Measurements from ENCODE around the gene TNFAIP6.
"Not testable (repeated sequence)": the region's sequence is repeated elsewhere in the genome, so short reads cannot be mapped to it uniquely, and the experiment has no call there.

The TNFAIP6 gene, protein sequence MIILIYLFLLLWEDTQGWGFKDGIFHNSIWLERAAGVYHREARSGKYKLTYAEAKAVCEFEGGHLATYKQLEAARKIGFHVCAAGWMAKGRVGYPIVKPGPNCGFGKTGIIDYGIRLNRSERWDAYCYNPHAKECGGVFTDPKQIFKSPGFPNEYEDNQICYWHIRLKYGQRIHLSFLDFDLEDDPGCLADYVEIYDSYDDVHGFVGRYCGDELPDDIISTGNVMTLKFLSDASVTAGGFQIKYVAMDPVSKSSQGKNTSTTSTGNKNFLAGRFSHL

GRCh38 chr2:151357359-151357758, at the start of gene TNFAIP6:
Gene TNFAIP6, plus strand, starts transcription at chr2:151357592. Its CDS starts 75 bp downstream, at chr2:151357667.
- no peak for DNase-seq (ENCODE audit: low read depth)

DNA sequence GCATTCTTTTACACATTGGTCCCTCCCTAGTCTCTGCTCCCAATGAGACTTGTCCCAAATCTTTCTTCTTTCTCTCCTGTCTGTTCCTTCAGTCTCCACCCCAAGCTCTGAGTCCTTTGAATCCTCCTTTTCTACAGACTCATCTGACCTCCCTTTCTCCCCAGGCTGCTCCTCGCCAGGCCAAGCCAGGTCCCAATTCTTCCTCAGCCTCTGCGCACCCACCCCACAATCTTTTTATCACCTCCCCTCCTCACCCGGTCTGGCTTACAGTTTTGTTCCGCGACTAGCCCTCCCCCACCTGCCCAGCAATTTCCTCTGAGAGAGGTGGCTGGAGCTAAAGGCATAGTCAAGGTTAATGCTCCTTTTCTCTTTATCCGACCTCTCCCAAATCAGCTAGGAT, 47.1 kb upstream of the TNFAIP6 start:
- not testable (repeated sequence) for DNase-seq (ENCODE audit: low read depth)

GRCh38 chr2:151312440-151312839, 45.0 kb upstream of the TNFAIP6 start:
- not testable (repeated sequence) for DNase-seq (ENCODE audit: low read depth)

- no peak for DNase-seq (ENCODE audit: low read depth)
Observed at GRCh38 chr2:151315381-151315903, 42.0 kb upstream of the TNFAIP6 start.

- no peak for DNase-seq (ENCODE audit: low read depth)
Observed at GRCh38 chr2:151325581-151326095, 31.8 kb upstream of the TNFAIP6 start.

DNA sequence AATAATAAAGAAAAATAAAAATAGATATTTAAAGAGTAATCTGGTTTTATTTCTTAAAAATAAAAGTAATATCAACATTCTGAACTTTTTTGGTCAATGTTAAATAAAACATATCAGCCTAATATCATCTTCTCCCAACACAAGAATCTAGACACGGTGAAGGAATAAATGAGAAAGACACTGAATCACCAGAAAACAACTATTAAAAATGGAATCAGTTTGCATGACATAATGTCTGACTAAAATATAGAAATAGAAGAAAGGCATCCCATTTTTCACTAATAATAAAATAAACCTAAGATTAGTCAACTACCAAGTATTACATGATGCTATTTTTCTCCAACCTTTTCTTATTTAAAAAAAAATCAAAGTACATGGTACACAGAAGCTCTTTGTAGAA, 30.8 kb upstream of the TNFAIP6 start:
- no peak for DNase-seq (ENCODE audit: low read depth)

- DNase-seq (ENCODE audit: low read depth), result no peak
Observed at GRCh38 chr2:151329998-151330397, 27.4 kb upstream of the TNFAIP6 start.

- no peak for DNase-seq (ENCODE audit: low read depth)
Observed at GRCh38 chr2:151333083-151333482, 24.3 kb upstream of the TNFAIP6 start.

GRCh38 chr2:151334082-151334815, 23.1 kb upstream of the TNFAIP6 start:
- no peak for DNase-seq (ENCODE audit: low read depth)

GRCh38 chr2:151336863-151337371, 20.5 kb upstream of the TNFAIP6 start:
- DNase-seq (ENCODE audit: low read depth), result no peak

- DNase-seq (ENCODE audit: low read depth), result no peak
Observed at GRCh38 chr2:151337643-151338042, 19.7 kb upstream of the TNFAIP6 start.

DNA sequence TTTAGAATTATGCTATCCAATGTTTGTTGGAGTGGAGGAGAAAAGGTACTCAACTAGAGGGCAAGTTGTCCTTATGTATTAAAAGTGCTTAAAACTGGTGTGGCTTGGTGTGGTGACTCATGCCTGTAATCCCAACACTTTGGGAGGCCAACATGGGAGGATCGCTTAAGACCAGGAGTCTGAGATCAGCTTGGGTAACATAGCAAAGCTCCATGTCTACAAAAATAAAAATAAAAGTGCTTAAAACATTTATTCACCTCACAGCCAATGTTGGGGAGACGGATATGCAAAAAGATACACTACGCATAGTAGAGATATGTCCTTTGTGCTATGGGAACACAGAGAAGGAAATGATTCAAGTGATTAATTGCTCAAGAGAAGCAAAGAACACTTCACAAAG, 19.3 kb upstream of the TNFAIP6 start:
- no peak for DNase-seq (ENCODE audit: low read depth)

DNA sequence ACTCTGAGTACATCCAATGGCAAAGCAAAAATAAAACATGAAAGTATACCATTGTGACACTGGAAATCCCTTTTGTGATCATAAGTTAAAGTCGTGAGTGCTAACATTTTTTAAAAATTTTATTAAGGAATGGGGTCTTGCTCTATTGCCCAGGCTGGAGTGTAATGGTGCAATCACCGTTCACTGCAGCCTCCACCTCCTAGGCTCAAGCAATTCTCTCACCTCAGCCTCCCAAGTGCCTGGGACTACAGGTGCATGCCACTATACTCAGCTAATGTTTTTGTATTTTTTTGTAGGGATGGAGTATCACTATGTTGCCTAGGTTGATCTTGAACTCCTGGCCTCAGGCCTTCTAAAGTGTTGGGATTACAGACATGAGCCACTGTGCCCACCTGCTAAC, 14.3 kb upstream of the TNFAIP6 start:
- DNase-seq (ENCODE audit: low read depth), result no peak

GRCh38 chr2:151344191-151344590, 13.2 kb upstream of the TNFAIP6 start:
- DNase-seq (ENCODE audit: low read depth), result not testable (repeated sequence)

DNA sequence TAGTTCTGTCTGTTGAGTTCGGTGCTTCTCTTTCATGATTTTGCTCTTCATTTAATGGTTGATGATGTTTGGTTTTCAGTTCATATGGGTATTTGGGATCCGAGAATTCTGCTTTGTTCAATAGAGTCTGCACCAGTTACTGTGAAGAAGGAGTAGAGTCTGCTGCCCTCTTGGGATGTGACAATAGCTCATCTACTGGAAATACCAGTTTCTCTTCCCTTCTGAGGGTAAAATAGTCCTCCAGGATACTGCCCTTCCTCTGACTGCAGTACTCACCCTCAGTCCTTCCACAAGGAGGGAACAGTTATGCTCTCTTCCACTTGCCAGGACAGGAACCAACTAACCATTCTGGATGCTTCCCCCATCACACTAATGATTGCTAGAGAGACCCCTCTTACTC, 12.5 kb upstream of the TNFAIP6 start:
- no peak for DNase-seq (ENCODE audit: low read depth)

DNA sequence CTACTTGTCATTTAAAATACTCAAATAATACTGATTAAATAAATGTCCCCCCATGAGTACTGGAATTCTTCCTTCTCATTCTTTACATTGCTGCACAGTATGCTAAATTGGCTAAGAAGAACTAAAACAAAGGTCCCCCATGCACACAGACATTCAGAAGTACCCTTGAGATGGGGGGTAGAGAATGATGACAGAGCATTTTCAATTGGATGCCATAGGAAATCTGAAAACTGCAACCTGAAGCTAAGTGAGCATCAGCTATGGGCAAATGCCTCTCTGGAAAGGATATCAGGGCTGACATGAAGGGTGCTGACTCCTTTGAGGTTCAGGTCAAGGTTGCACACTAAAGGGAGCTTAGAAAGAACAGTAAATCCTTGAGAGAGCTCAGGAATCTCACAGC, 10.1 kb upstream of the TNFAIP6 start:
- DNase-seq (ENCODE audit: low read depth), result no peak

DNA sequence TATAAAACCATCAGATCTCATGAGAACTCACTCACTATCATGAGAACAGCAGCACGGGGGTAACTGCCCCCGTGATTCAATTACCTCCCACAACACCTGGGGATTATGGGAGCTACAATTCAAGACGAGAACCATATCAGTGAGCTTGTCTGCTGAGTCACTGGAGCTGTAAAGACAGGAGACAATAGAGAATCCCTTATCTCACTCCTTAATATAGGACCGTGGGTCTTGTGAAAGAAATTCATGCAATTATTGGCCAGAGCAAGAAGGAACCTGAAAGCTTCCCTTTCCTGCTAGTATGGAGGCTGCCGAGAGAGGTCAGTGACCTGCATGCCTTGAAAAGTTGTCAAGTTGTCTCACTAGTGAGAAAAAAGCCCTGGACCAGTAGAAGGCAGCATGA, 9.5 kb upstream of the TNFAIP6 start:
- no peak for DNase-seq (ENCODE audit: low read depth)

- DNase-seq (ENCODE audit: low read depth), result no peak
Observed at GRCh38 chr2:151350579-151351195, 6.7 kb upstream of the TNFAIP6 start.

DNA sequence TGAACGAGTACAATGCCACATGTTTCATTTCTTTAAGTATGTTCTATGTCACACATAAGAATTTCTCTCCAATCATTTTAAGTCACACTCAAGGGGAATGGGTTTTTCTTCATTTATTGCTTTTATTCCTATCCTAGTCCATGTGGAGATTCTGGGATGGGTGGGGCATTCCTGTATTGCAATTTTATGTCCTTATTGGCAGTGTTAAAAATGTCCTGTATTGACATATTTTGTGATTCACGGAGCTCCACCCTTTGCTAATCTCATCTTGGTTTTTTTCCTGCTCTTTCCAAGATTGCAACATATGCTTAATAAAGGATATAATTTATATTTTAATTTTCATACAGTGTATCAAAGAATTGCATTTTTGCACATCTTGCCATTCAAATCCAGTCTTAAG, 3.4 kb upstream of the TNFAIP6 start:
- DNase-seq (ENCODE audit: low read depth), result no peak

GRCh38 chr2:151354807-151355206, 2.6 kb upstream of the TNFAIP6 start:
- no peak for DNase-seq (ENCODE audit: low read depth)

DNA sequence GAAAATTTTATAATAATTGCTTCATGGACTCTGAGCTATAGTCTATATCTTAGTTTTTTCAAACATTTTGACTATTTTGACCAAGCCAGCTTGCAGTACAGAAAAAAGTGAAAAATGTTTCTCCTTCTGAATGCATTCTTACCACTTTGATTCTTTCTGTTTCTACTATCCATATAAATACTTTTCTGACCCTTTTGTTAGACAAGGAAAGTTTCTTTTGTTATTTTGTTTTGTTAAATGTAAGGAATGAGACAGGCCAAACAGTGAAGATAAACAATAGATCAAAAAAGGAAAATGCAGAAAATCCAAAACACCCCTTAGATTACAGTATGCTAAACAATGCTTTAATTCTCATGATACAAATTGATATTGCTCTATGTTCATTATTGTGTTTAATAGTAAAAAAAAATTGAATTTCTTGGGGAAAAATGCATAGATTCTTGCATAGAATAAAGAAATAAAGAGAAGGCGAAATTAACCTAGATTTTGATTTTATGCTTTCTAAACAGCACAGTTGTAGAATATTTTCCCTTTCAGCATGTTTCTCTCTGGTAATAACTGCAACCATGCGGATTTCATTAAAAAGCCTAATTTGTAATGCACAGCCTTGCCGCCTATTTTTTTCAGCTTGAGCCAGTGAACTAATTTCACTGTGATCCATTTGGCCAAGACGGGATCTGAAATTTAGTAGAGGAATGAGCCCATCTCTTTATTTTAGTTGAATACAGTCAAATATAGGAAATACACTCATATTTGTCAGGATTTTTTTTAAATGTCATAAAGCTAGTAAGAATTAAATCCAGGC, 976 bp downstream of the TNFAIP6 start:
- DNase-seq (ENCODE audit: low read depth), result no peak
